ENCODE measurements around the gene ARAP1.

GRCh38 chr11:72642043-72642883, 109.9 kb downstream of the ARAP1 start:
- TF ChIP-seq EZH2 (IDR thresholded peaks at IDR 0.05; ENCODE audit: low read depth), result no peak
- no peak for TF ChIP-seq CTCF (conservative IDR thresholded peaks at IDR 0.05)
